ENCODE measurements around the gene VPREB3. TPM values are rescaled to one million over a fixed set of nuclear protein-coding genes. Genes with fewer than 3 reads are reported as not detected.

Gene VPREB3
- total and polyA plus RNA-seq, 8 donors, result 1.1 to 8.7 (median 7.8) TPM; not detected in 5

GRCh38 chr22:23749841-23750301 lies 4.4 kb downstream of the VPREB3 start:
- 40 to 62% (median 47%) methylated on average over 12 of the region's 12 CpGs for WGBS, 5 donors
- H3K27ac ChIP-seq, result peak overlapping the region in 3 of 5 donors; percentile 94 to 96 (median 94)
- peak overlapping the region; percentile 54 to 85 (median 69) for H3K4me3 ChIP-seq
- no peaks in the 10 kb centered on the region for H3K27me3 ChIP-seq
- TF ChIP-seq CTCF (IDR thresholded peaks at IDR 0.05), result no peak
- TF ChIP-seq POLR2A (IDR thresholded peaks at IDR 0.05), result no peak
- no peak for TF ChIP-seq EP300 (IDR thresholded peaks at IDR 0.05)
- no peak for TF ChIP-seq POLR2AphosphoS5 (IDR thresholded peaks at IDR 0.05)
- intact Hi-C loops (cut with DNase I; ENCODE audit: low total_unique reads), result no loop called here
- peak in 1 of 2 donors; percentile 27 for DNase-seq
- peaks cover 3 to 9% (median 6%) of the 10 kb centered on the region in 4 donors for H3K36me3 ChIP-seq
- no peaks in the 10 kb centered on the region for H3K9me3 ChIP-seq
- peaks cover 9 to 30% (median 19%) of the 10 kb centered on the region in 4 donors for H3K4me1 ChIP-seq

- 31 to 61% (median 41%) methylated on average over 6 of the region's 6 CpGs for WGBS, 5 donors
- DNase-seq, result peak; percentile 63 to 82
- Histone ChIP-seq H3K4me3 (no peak overlapping the region), H3K36me3 (peaks cover 13 to 49% (median 43%) of the 10 kb centered on the region in 4 donors), H3K4me1 (peaks cover 9 to 30% (median 14%) of the 10 kb centered on the region in 4 donors), H3K27ac (no peak overlapping the region), H3K27me3 (no peaks in the 10 kb centered on the region), H3K9me3 (no peaks in the 10 kb centered on the region)
- intact Hi-C loops (cut with DNase I; ENCODE audit: low total_unique reads), result no loop called here
- TF ChIP-seq EP300 (IDR thresholded peaks at IDR 0.05) (no peak), POLR2A (IDR thresholded peaks at IDR 0.05) (no peak), CTCF (IDR thresholded peaks at IDR 0.05) (no peak), POLR2AphosphoS5 (IDR thresholded peaks at IDR 0.05) (no peak)
These were observed 8.4 kb downstream of the VPREB3 start for GRCh38 chr22:23745791-23746190.

GRCh38 chr22:23744485-23744884 lies 9.7 kb downstream of the VPREB3 start:
- Histone ChIP-seq H3K9me3 (no peaks in the 10 kb centered on the region), H3K4me3 (no peak overlapping the region), H3K4me1 (peaks cover 0 to 18% (median 2%) of the 10 kb centered on the region in 4 donors), H3K27ac (no peak overlapping the region), H3K36me3 (peaks cover 13 to 49% (median 44%) of the 10 kb centered on the region in 4 donors), H3K27me3 (no peaks in the 10 kb centered on the region)
- WGBS, 5 donors, result 93 to 99% (median 98%) methylated on average over 13 to 14 of the region's 14 CpGs
- DNase-seq, result no peak
- TF ChIP-seq CTCF (IDR thresholded peaks at IDR 0.05), result no peak
- intact Hi-C loops (cut with DNase I; ENCODE audit: low total_unique reads), result no loop called here

- H3K4me1 ChIP-seq, result peaks cover 0 to 17% (median 2%) of the 10 kb centered on the region in 4 donors
- TF ChIP-seq EP300 (IDR thresholded peaks at IDR 0.05), result no peak
- no peak for TF ChIP-seq POLR2AphosphoS5 (IDR thresholded peaks at IDR 0.05)
- TF ChIP-seq CTCF (IDR thresholded peaks at IDR 0.05), result no peak
- TF ChIP-seq POLR2A (IDR thresholded peaks at IDR 0.05), result no peak
- peaks cover 13 to 49% (median 44%) of the 10 kb centered on the region in 4 donors for H3K36me3 ChIP-seq
- H3K4me3 ChIP-seq, result no peak overlapping the region
- no peaks in the 10 kb centered on the region for H3K9me3 ChIP-seq
- WGBS, 5 donors, result 92 to 99% (median 98%) methylated on average over 10 to 13 of the region's 13 CpGs
- H3K27me3 ChIP-seq, result no peaks in the 10 kb centered on the region
- H3K27ac ChIP-seq, result no peak overlapping the region
- intact Hi-C loops (cut with DNase I; ENCODE audit: low total_unique reads), result no loop called here
- no peak for DNase-seq
These were observed 10.2 kb downstream of the VPREB3 start for GRCh38 chr22:23744001-23744400.

Measured in stomach (tissue), 9 donors.